ENCODE measurements around the gene HPCAL1. TPM values are rescaled to one million over a fixed set of nuclear protein-coding genes. Genes with fewer than 3 reads are reported as not detected.

HPCAL1 gene
- total and polyA plus RNA-seq, 2 of the 8 experiments (the other 6 are each of a cell fraction or from before 2014, with no cell fraction given), result 5.8 to 8.6 TPM

DNA sequence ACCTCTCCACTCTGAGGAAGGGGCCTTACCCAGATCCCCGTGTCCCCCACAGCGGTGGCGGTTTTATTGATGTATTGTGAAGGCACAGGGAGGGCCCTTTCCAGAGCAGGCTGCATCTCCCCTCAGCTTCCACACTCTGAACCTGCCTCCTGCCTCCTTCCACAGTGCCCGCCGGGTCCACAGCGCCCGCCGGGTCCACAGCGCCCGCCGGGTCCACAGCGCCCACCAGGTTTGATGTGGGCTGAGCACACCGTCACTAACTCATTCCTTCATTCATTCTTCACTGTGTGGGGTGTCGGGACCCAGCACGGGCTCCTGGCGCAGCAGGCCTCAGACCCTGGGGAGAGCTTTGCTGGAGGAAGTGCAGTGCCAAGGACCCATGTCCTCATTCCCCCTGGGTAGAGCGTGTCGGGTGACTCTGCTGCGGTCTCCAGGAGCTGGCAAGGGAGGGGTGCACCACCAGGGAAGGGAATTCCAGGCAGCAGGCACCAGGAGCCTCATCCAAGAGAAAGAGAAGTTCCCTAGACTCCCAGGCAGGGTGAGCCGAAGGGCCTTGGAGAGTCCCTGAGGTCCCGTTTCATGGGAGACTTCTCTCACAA lies 57.1 kb downstream of the HPCAL1 start:
- TF ChIP-seq RXRA (IDR thresholded peaks at IDR 0.05; ENCODE audit: insufficient read depth, low read depth, low read length), result no peak
- POLR2A ChIA-PET (ENCODE audit: partially characterized antibody), result no interaction called here
- Histone ChIP-seq H3K4ac (replicated peaks; ENCODE audit: insufficient read length, low read depth, low read length) (no peak overlapping the region), H3K18ac (ENCODE audit: extremely low read depth, low read length) (no peak overlapping the region; the same call in 1 of the 2 replicates), H2BK5ac (ENCODE audit: low read depth, low read length) (no peak overlapping the region), H3K23ac (ENCODE audit: insufficient read length) (no peak overlapping the region), H3K4me1 (replicated peaks in 1 of 4; ENCODE audit: control insufficient read depth in 3 of 4, insufficient read depth in 4 of 4, low read length in 3 of 4) (peaks cover 0 to 4% (median 0%) of the 10 kb centered on the region in 4 experiments; a peak in 1 of 7 replicates), H2AK5ac (ENCODE audit: low read depth, low read length) (no peak overlapping the region), H3K79me2 (ENCODE audit: control insufficient read depth in 1 of 2, insufficient read depth in 2 of 2, low read length in 2 of 2) (no peaks in the 10 kb centered on the region), H3K56ac (replicated peaks; ENCODE audit: insufficient read length, low read depth, low read length) (no peak overlapping the region), H3K79me1 (ENCODE audit: low read depth, low read length) (no peaks in the 10 kb centered on the region; the same call in 1 of the 2 replicates), H4K8ac (ENCODE audit: extremely low read depth, insufficient read depth, low read length) (no peak overlapping the region; the same call in 1 of the 2 replicates), H3K9ac (replicated peaks in 1 of 4; ENCODE audit: extremely low read depth in 1 of 4, low read depth in 3 of 4, low read length in 3 of 4) (no peak overlapping the region), H4K20me1 (replicated peaks in 1 of 2; ENCODE audit: control insufficient read depth in 1 of 2, insufficient read depth in 2 of 2, low read length in 2 of 2) (no peaks in the 10 kb centered on the region), H3K4me3 (ENCODE audit: extremely low read depth in 1 of 4, insufficient read depth in 2 of 4, low read depth in 3 of 4, low read length in 4 of 4) (no peak overlapping the region), H4K5ac (ENCODE audit: insufficient read length, low read depth, low read length) (no peak overlapping the region), H3K36me3 (ENCODE audit: control insufficient read depth in 2 of 4, insufficient read depth in 4 of 4, low read length in 3 of 4) (no peaks in the 10 kb centered on the region), H2BK15ac (ENCODE audit: low read length) (no peak overlapping the region), H3K14ac (ENCODE audit: insufficient read length) (no peak overlapping the region), H3K9me3 (ENCODE audit: insufficient read depth in 2 of 2, low read depth in 1 of 2, low read length in 1 of 2) (no peaks in the 10 kb centered on the region), H2AFZ (ENCODE audit: low read length) (no peak overlapping the region), H3K27me3 (replicated peaks in 1 of 4; ENCODE audit: control insufficient read depth in 3 of 4, extremely low read depth in 1 of 4, insufficient read depth in 3 of 4, low read length in 3 of 4) (no peaks in the 10 kb centered on the region), H2BK20ac (ENCODE audit: low read length) (no peak overlapping the region), H3K4me2 (ENCODE audit: insufficient read depth in 1 of 2, low read depth in 2 of 2, low read length in 2 of 2) (no peak overlapping the region), H3K23me2 (ENCODE audit: low read depth, low read length) (no peaks in the 10 kb centered on the region), H3K27ac (ENCODE audit: low read depth, low read length) (no peak overlapping the region), H4K91ac (replicated peaks; ENCODE audit: insufficient read length, low read length) (no peak overlapping the region), H2BK12ac (ENCODE audit: low read depth, low read length) (no peak overlapping the region), H2BK120ac (replicated peaks; ENCODE audit: low read depth, low read length) (no peak overlapping the region)
- FAIRE-seq, result no peak
- CTCF ChIA-PET (ENCODE audit: partially characterized antibody), result interaction anchor here (0.6 to 0.9 kb wide), 2 partner anchors 74 to 75 kb away, joined by 3 to 4 read pairs; no protein-coding TSS in a partner anchor
- no peak for DNase-seq (ENCODE audit: low read depth in 1 of 2, low spot score in 2 of 2)
- 85% methylated on average over 17 of the region's 21 CpGs; no CpG with 5 or more reads in 1 of the 2 experiments for WGBS, 2 experiments (ENCODE audit: extremely low coverage in 1 of 2, insufficient coverage in 1 of 2, insufficient read length in 1 of 2, insufficient replicate concordance in 2 of 2, low coverage in 1 of 2, low lambda C conversion rate in 2 of 2, missing lambda C conversion rate in 1 of 2)
